GM12875 (cell line): ENCODE results near the gene KCNIP4.

Experiments
- H3K4me3 ChIP-seq: one replicate; pipeline ENCODE4 v1.5.1; 2011; ENCODE audit warnings: low read depth, low read length, control low read depth
- TF ChIP-seq, protein P1 (sequence below): IDR thresholded peaks from 2 replicates; pipeline ENCODE4 v1.5.1; 2011; ENCODE audit warnings: low read depth, mild to moderate bottlenecking, control low read depth, inconsistent platforms, low read length, moderate library complexity, borderline replicate concordance; ENCODE audit not compliant: insufficient read depth

Gene KCNIP4

DNA sequence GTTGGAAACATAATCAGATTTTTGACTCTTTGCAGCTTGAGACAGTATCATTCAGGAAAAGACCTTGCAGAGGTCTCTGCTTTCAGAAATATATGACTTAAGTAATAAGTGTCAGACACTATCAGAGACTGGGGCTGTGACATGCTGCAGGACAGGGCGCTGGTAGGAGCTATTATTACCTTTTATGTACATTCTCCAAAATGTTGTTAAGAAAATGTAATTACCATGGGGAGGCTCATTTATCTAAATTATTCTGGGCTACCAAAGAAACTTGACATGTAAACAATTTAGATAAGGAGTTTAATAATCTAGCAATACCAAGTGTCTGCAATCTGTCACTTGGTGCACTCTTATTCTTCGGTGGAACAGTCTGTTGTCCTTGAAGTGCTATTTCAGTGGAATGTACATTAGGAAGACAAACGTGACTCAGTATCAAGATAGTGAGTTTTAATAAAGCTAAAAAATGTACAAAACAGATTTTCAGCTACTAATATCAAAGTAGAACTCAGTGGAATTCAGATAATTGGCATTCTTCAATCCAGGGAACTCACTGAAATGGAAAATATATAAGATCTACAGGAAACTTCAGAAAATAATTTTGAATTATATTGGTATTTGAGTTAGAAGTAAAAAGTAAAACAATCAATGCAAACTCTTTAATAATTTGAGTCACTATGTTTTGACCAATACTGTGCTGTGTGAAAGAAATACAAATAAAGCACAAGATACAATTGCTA lies 214.5 kb downstream of the KCNIP4 start:
- TF ChIP-seq, protein P1, sequence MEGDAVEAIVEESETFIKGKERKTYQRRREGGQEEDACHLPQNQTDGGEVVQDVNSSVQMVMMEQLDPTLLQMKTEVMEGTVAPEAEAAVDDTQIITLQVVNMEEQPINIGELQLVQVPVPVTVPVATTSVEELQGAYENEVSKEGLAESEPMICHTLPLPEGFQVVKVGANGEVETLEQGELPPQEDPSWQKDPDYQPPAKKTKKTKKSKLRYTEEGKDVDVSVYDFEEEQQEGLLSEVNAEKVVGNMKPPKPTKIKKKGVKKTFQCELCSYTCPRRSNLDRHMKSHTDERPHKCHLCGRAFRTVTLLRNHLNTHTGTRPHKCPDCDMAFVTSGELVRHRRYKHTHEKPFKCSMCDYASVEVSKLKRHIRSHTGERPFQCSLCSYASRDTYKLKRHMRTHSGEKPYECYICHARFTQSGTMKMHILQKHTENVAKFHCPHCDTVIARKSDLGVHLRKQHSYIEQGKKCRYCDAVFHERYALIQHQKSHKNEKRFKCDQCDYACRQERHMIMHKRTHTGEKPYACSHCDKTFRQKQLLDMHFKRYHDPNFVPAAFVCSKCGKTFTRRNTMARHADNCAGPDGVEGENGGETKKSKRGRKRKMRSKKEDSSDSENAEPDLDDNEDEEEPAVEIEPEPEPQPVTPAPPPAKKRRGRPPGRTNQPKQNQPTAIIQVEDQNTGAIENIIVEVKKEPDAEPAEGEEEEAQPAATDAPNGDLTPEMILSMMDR, result no peak
- no peak overlapping the region for H3K4me3 ChIP-seq

DNA sequence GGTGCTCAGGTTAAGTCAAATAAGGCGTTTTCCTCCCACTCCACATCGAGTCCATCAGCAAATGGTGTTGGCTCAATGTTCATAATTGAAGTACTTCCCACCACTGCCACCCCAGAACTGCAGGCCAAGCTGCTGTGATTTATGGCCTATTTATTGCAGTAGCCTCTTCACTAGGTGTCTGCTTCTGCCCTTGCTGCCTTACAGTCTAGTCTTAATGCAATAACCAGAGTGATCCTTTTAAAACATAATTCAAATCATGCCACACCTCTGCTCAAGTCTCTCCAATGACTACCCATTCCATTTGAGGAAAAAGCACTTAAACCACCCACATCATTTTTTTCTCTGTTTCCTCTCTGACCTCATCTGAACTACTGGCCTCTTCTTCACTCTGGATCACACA lies 220.3 kb downstream of the KCNIP4 start:
- no peak overlapping the region for H3K4me3 ChIP-seq
- TF ChIP-seq, protein P1, result no peak

DNA sequence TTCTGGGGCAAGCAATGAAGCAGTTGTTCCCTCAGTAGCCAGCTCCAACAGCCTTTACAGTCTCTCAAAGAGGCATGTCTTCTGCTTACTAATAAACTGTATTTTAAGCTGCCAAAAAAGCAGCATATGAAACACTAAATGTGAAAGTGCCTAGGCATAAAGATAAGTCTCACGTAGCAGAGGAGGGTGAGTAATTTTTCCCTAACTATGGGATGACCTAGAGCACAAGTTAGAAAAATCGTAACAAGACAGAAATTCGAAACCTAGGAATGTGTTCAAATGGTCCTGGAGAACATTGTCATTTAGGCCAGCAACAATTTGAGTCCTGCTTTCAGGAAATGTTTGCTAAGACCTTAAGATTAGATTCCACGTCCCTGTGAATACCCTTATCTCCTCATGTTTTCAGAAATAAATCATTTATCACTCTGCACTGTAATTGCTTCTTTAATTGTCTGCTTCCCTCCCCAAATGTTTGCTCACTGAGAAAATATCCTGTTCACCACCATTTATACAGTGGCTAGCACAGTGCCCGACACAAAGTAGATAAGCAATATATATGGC lies 222.2 kb downstream of the KCNIP4 start:
- no peak overlapping the region for H3K4me3 ChIP-seq
- TF ChIP-seq, protein P1, result no peak

DNA sequence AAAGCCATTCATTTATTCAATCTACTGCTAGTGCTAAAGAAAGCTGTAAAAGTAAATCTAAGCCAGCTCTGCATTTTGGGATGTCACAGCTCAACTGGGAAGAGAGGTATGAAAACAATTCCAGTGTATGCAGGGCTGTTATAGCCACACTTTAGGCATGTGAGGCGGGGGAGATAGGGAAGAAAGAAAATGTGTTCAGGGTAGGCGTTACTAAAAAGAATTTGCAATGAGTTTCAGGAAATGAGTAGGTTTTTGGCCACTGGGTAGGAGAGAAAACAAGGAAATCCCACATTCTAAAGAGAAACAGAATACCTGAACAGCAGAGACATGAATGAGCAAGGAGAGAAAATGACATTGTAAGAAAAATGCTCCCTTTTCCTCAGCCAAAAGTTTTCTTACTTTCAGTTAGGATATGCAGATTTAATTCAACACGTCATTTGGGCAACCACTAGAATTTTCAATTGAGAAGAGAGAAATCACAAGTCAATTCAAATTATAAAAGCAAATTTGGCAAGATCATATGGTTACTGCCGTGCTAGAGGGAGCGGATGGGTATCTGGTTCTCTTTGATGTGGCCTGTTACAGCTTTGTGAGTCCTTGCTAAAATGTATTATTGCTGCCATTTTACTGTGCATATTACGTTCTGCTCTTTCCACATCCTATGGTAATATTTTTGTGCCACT lies 226.3 kb downstream of the KCNIP4 start:
- TF ChIP-seq, protein P1, result no peak
- no peak overlapping the region for H3K4me3 ChIP-seq

DNA sequence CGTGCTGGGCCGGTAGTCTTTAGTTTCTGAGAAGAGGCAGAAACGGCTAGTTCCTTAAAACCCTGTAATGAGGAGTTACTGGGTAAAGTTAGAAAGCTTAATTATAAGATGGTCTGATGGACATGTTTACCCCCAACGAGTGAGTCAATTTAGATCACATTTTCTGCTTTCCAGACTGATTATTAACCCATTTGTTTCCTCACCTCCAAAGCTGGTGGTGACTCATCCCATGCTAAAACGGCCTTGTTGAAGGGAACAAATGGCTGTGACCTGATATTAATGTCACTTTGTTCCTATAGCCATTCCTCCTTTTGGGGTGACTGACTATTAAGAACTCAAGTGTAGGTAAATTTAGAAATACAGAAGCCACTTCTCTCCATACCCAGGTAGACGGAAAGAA lies 232.0 kb downstream of the KCNIP4 start:
- TF ChIP-seq, protein P1, result no peak

DNA sequence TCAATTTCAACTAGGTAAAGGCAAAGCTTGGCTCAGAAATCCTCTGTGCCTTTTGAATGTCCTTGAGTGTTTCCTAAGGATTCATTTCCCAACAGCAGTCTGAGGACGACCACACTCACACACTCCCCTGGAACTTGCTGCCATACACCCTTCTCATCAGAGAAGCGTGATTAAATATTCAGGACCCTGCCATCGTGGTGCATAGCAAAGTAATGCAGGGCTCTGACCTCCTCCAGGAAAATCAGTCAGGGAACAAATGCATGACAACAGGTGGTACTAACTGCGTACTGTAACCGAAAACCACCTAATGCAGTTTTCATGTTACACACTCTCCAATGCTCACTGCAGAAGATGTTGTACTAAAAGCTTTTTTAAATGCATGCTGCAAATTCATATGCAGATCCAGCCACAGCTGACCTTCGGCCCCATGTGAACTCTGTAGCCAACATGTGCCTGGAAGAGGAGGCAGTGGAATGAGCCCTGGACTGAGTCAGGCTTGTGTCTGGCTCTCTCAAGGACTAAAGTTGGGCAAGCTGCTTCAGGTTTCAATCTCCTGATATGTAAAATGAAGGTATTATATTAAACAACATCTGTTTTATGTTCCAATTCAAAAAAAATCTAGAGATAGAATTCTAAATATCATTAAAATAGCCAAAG lies 238.3 kb downstream of the KCNIP4 start:
- H3K4me3 ChIP-seq, result no peak overlapping the region
- TF ChIP-seq, protein P1, result no peak

More for the DNA sequence above, 232.0 kb downstream of the KCNIP4 start:
- no peak overlapping the region for H3K4me3 ChIP-seq
